IMR-90 (cell line): ENCODE results near the gene USP12. TPM values are rescaled to one million over a fixed set of nuclear protein-coding genes. Genes with fewer than 3 reads are reported as not detected.

ENCODE experiments used
- ATAC-seq: fragments of 200-7000 bp; cut with Tn5 transposase; 2 replicates; pipeline ENCODE4 v1.9.1; 2020; ENCODE audit warnings: low read depth, mild to moderate bottlenecking, moderate library complexity
- BruUV-seq: library from RNA; stranded (reverse); fragments of 400-500 nt; replicated peaks from 2 replicates; lab custom pipeline; 2021; lab: Mats Ljungman, UMichigan
- CTCF ChIA-PET: fragments of 300-600 bp; formaldehyde crosslinking; extraction: SDS; loops from one replicate; lab custom pipeline; 2021; ENCODE audit warnings: antibody characterized with exemption; lab: Yijun Ruan, JAX
- POLR2A ChIA-PET: fragments of 300-600 bp; sonication (Branson Sonifier 250); formaldehyde crosslinking; loops from one replicate; lab custom pipeline; 2022; ENCODE audit warnings: antibody characterized with exemption; ENCODE audit not compliant: unreplicated experiment; lab: Charles Lee
- DNase-seq: peaks from one replicate; pipeline ENCODE4 v3.0.0; 2013
- H2AFZ ChIP-seq: replicated peaks from 2 replicates; pipeline ENCODE3; 2013; ENCODE audit warnings: low read length, mild to moderate bottlenecking; ENCODE audit not compliant: poor library complexity
- H2AK5ac ChIP-seq: 2 replicates; pipeline ENCODE4 v1.6.1; 2013; ENCODE audit warnings: low read depth, low read length, inconsistent platforms
- H2AK9ac ChIP-seq: replicated peaks from 2 replicates; pipeline ENCODE3; 2013; ENCODE audit warnings: mild to moderate bottlenecking, low read depth, low read length, moderate library complexity; ENCODE audit not compliant: poor library complexity
- H2BK120ac ChIP-seq: 2 replicates; pipeline ENCODE4 v1.6.1; 2013; ENCODE audit warnings: low read depth, low read length, inconsistent platforms
- H2BK15ac ChIP-seq: 3 replicates; pipeline ENCODE4 v1.6.1; 2013; ENCODE audit warnings: low read depth, low read length, inconsistent platforms
- H2BK20ac ChIP-seq: 2 replicates; pipeline ENCODE4 v1.6.1; 2013; ENCODE audit warnings: low read depth, mild to moderate bottlenecking, inconsistent platforms, low read length, moderate library complexity
- H2BK5ac ChIP-seq: 2 replicates; pipeline ENCODE4 v1.6.1; 2013; ENCODE audit warnings: mild to moderate bottlenecking, low read depth, low read length, inconsistent platforms; ENCODE audit not compliant: poor library complexity, severe bottlenecking
- H3K14ac ChIP-seq: replicated peaks from 2 replicates; pipeline ENCODE4 v1.6.1; 2013; ENCODE audit warnings: low read depth, low read length, inconsistent platforms
- H3K18ac ChIP-seq: 2 replicates; pipeline ENCODE4 v1.6.1; 2013; ENCODE audit warnings: low read depth, low read length, control low read depth
- H3K23ac ChIP-seq: 2 replicates; pipeline ENCODE4 v1.6.1; 2013; ENCODE audit warnings: low read depth, low read length, inconsistent platforms
- H3K27ac ChIP-seq: 2 replicates; pipeline ENCODE4 v1.5.1; 2013; ENCODE audit warnings: mild to moderate bottlenecking, control low read depth, low read length; ENCODE audit not compliant: insufficient read depth
- H3K27me3 ChIP-seq: 2 replicates; pipeline ENCODE4 v1.6.1; 2013; ENCODE audit warnings: low read length; ENCODE audit not compliant: control insufficient read depth, insufficient read depth
- H3K36me3 ChIP-seq: 2 replicates; pipeline ENCODE4 v1.6.1; 2013; ENCODE audit warnings: low read length, mixed read lengths; ENCODE audit not compliant: control insufficient read depth, insufficient read depth
- H3K4ac ChIP-seq: 2 replicates; pipeline ENCODE4 v1.6.1; 2013; ENCODE audit warnings: low read depth, low read length, inconsistent platforms
- H3K4me1 ChIP-seq: 2 replicates; pipeline ENCODE4 v1.6.1; 2013; ENCODE audit warnings: low read length, mixed read lengths; ENCODE audit not compliant: control insufficient read depth, insufficient read depth
- H3K4me2 ChIP-seq: 2 replicates; pipeline ENCODE4 v1.6.1; 2013; ENCODE audit warnings: low read depth, mild to moderate bottlenecking, control low read depth, low read length, moderate library complexity
- H3K4me3 ChIP-seq: 2 replicates; pipeline ENCODE4 v1.5.1; 2013; ENCODE audit warnings: low read depth, mild to moderate bottlenecking, control low read depth, low read length, moderate library complexity; ENCODE audit not compliant: insufficient read depth
- H3K56ac ChIP-seq: 2 replicates; pipeline ENCODE4 v1.6.1; 2013; ENCODE audit warnings: low read length, inconsistent platforms; ENCODE audit not compliant: insufficient read depth; ENCODE audit errors: extremely low read depth
- H3K79me1 ChIP-seq, 2 experiments: 2 replicates each; pipeline ENCODE4 v1.6.1; 2013; ENCODE audit warnings: low read length in 2 of 2, inconsistent platforms in 1 of 2, low read depth in 1 of 2
- H3K9ac ChIP-seq: 2 replicates; pipeline ENCODE4 v1.6.1; 2013; ENCODE audit warnings: low read depth, low read length, control low read depth
- H3K9me1 ChIP-seq: 2 replicates; pipeline ENCODE4 v1.6.1; 2013; ENCODE audit warnings: low read length, inconsistent platforms; ENCODE audit not compliant: insufficient read depth
- H3K9me3 ChIP-seq: 2 replicates; pipeline ENCODE4 v1.6.1; 2013; ENCODE audit warnings: low read length; ENCODE audit not compliant: control insufficient read depth, insufficient read depth
- H4K20me1 ChIP-seq: 2 replicates; pipeline ENCODE4 v1.6.1; 2013; ENCODE audit warnings: low read length, inconsistent platforms; ENCODE audit not compliant: insufficient read depth
- H4K5ac ChIP-seq: 2 replicates; pipeline ENCODE4 v1.6.1; 2013; ENCODE audit warnings: mild to moderate bottlenecking, low read depth, low read length, control low read depth
- H4K8ac ChIP-seq, 2 experiments: 2 replicates each; pipeline ENCODE4 v1.6.1; 2013; ENCODE audit warnings: low read depth in 2 of 2, low read length in 2 of 2, control low read depth in 1 of 2, inconsistent platforms in 1 of 2
- H4K91ac ChIP-seq: 2 replicates; pipeline ENCODE4 v1.6.1; 2013; ENCODE audit warnings: low read depth, low read length, inconsistent platforms; ENCODE audit not compliant: insufficient read depth
- BHLHE40 ChIP-seq: fragments of 150-350 bp; IDR thresholded peaks from 2 replicates; pipeline ENCODE4 v1.6.1; 2016; ENCODE audit warnings: mild to moderate bottlenecking, low read depth, low read length
- CTCF ChIP-seq: conservative IDR thresholded peaks from 2 replicates; pipeline ENCODE4 v1.5.1; 2012; ENCODE audit warnings: mild to moderate bottlenecking, low read depth, low read length, improper control_type of control experiment
- ELK1 ChIP-seq: fragments of 150-350 bp; IDR thresholded peaks from 2 replicates; pipeline ENCODE4 v1.6.1; 2016; ENCODE audit warnings: low read depth, mild to moderate bottlenecking, low read length, moderate library complexity, borderline replicate concordance
- MAFK ChIP-seq: IDR thresholded peaks from 2 replicates; pipeline ENCODE4 v1.6.1; 2012; ENCODE audit warnings: low read depth, low read length, improper control_type of control experiment
- MAZ ChIP-seq: IDR thresholded peaks from 2 replicates; pipeline ENCODE4 v1.6.1; 2012; ENCODE audit warnings: low read depth, mild to moderate bottlenecking, low read length, improper control_type of control experiment, moderate library complexity, borderline replicate concordance
- MXI1 ChIP-seq: IDR thresholded peaks from 2 replicates; pipeline ENCODE4 v1.6.1; 2012; ENCODE audit warnings: low read depth, mild to moderate bottlenecking, low read length, moderate library complexity, borderline replicate concordance
- RAD21 ChIP-seq: IDR thresholded peaks from 2 replicates; pipeline ENCODE4 v1.6.1; 2012; ENCODE audit warnings: low read length, improper control_type of control experiment
- RCOR1 ChIP-seq: IDR thresholded peaks from 2 replicates; pipeline ENCODE4 v1.6.1; 2012; ENCODE audit warnings: mild to moderate bottlenecking, low read length, improper control_type of control experiment; ENCODE audit not compliant: insufficient replicate concordance
- RFX5 ChIP-seq: IDR thresholded peaks from 2 replicates; pipeline ENCODE4 v1.8.0; 2012; ENCODE audit warnings: low read depth, mild to moderate bottlenecking, low read length, moderate library complexity
- SMC3 ChIP-seq: fragments of 150-350 bp; IDR thresholded peaks from 2 replicates; pipeline ENCODE4 v1.6.1; 2016; ENCODE audit warnings: low read depth, mild to moderate bottlenecking, antibody characterized with exemption, low read length, moderate library complexity
- USF2 ChIP-seq: fragments of 150-350 bp; IDR thresholded peaks from 2 replicates; pipeline ENCODE4 v1.6.1; 2017; ENCODE audit warnings: mild to moderate bottlenecking, antibody characterized with exemption, low read length, low read depth
- WGBS, 2 experiments: methylation state at CpG; one replicate each; pipeline versions ENCODE4 v1.1.5 to v1.1.7; 2013; ENCODE audit warnings: missing lambda C conversion rate in 2 of 2; ENCODE audit not compliant: insufficient read length in 1 of 2; ENCODE audit errors: extremely low coverage in 2 of 2; 5-methylcytosine and 5-hydroxymethylcytosine counted together
- dilution Hi-C: fragments of 300-500 bp; cut with HindIII; formaldehyde crosslinking; loops from one replicate; pipeline ENCODE4 v1.14.3; 2018; ENCODE audit warnings: low sequenced_read_pairs; ENCODE audit not compliant: unreplicated experiment
- in situ Hi-C: fragments of 300-500 bp; cut with MboI; formaldehyde crosslinking; loops from 3 replicates; pipeline ENCODE4 v1.14.3; 2019; ENCODE audit warnings: low sequenced_read_pairs, inconsistent platforms, mixed read lengths
- intact Hi-C: fragments of 100-400 bp; cut with micrococcal nuclease; formaldehyde crosslinking; loops from 2 replicates; pipeline ENCODE4 v1.10.0; 2022
- polyA plus RNA-seq, 3 experiments: library from polyadenylated mRNA; depleted of rRNA; stranded (reverse); fragments of >200 nt; gene quantifications; 2 replicates each; pipeline ENCODE4 v1.2.3, GENCODE V29; 2012; ENCODE audit warnings: low replicate concordance in 1 of 3
- total RNA-seq: library from RNA; depleted of rRNA; stranded (reverse); fragments of >200 nt; gene quantifications from 2 replicates; pipeline ENCODE4 v1.2.3, GENCODE V29; 2012

The USP12 gene
- total and polyA plus RNA-seq, 2 of the 4 experiments (the other 2 are of a cell fraction), result 11.8 to 16.5 TPM

- TF ChIP-seq RFX5 (no peak), RAD21 (no peak), CTCF (no peak), MAZ (no peak), BHLHE40 (no peak), SMC3 (no peak), MAFK (no peak), USF2 (no peak), ELK1 (no peak), MXI1 (no peak), RCOR1 (no peak)
- no peak overlapping the region for H2AFZ ChIP-seq
- no peak overlapping the region for H3K27ac ChIP-seq
- H3K9me1 ChIP-seq, result peaks cover 25% of the 10 kb centered on the region
- CTCF ChIA-PET, result no interaction called here
- POLR2A ChIA-PET, result no interaction called here
- no TSS peak for BruUV-seq
- no peak overlapping the region for H3K9ac ChIP-seq
- H3K27me3 ChIP-seq, result no peaks in the 10 kb centered on the region
- dilution Hi-C loops (no loop called here), in situ Hi-C loops (no loop called here), intact Hi-C loops (no loop called here)
- no peak overlapping the region for H2BK20ac ChIP-seq
- no peak overlapping the region for H3K18ac ChIP-seq
- peaks cover 14% of the 10 kb centered on the region for H3K4me1 ChIP-seq
- H4K5ac ChIP-seq, result no peak overlapping the region
- H3K79me1 ChIP-seq, result peaks cover 36 to 66% of the 10 kb centered on the region in 2 experiments
- H3K4me2 ChIP-seq, result no peak overlapping the region
- no peak overlapping the region for H3K4ac ChIP-seq
- no peak overlapping the region for H3K14ac ChIP-seq
- H2BK5ac ChIP-seq, result no peak overlapping the region
- no peak overlapping the region for H3K4me3 ChIP-seq
- H4K91ac ChIP-seq, result no peak overlapping the region
- DNase-seq, result no peak
- H3K9me3 ChIP-seq, result no peaks in the 10 kb centered on the region
- peak overlapping the region; percentile 2; the same call in 1 of the 2 replicates for H2AK5ac ChIP-seq
- no CpG with 5 or more reads among the region's 3 CpGs for WGBS, 2 experiments
- no peak overlapping the region for H2BK120ac ChIP-seq
- peaks cover 3% of the 10 kb centered on the region for H3K36me3 ChIP-seq
- H4K8ac ChIP-seq, result no peak overlapping the region
- H2AK9ac ChIP-seq, result no peak overlapping the region
- no peak overlapping the region for H3K56ac ChIP-seq
- no peak overlapping the region for H3K23ac ChIP-seq
- peaks cover 39% of the 10 kb centered on the region for H4K20me1 ChIP-seq
- H2BK15ac ChIP-seq, result no peak overlapping the region
- ATAC-seq, result no peak
Observed at GRCh38 chr13:27118428-27119054, 53.1 kb downstream of the USP12 start.
